HG03354 (cell line): ENCODE measurements around the gene NR6A1.

Experiments
- ATAC-seq: cut with Tn5 transposase; IDR thresholded peaks from one replicate; pipeline ENCODE4 v1.9.1; 2021; ENCODE audit warnings: mild to moderate bottlenecking; ENCODE audit not compliant: unreplicated experiment, poor library complexity, severe bottlenecking

NR6A1 gene

DNA sequence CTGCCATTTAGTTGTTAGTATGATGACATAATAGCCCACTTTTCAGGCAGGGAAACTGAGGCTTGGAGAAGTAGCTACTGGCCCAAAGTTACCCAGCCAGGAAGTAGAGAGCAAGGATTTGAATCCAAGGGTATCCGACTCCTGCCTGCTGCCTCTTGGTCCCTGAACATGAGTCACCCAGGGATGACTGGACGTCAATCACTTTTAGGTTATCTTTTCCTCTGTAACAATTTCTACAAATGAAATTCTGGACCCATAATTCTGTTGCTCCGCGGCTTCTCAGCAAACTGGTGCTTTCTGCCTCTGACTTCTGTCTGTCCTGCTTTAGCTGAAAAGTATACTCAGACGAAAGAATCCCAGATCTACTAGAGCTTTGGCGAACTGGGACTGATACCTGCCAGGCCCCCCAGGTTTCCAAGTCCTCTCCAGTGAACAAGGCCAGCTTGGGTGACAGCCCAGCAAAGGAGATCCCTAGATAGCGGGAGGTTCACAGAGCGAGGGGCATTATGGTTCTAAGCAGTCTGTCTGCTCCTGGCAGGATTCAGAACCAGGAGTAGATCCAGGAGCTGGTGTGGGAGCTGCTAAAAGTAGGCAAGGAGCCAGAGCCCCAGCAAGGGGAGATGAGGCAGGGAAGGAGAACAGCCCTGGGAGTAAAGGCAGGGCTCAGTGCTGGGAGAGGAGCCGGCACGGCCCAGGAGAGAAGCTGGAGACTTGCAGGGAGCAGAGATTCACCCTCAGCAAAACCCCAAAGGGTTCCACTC is 26.4 kb upstream of the NR6A1 start:
- ATAC-seq: no peak

DNA sequence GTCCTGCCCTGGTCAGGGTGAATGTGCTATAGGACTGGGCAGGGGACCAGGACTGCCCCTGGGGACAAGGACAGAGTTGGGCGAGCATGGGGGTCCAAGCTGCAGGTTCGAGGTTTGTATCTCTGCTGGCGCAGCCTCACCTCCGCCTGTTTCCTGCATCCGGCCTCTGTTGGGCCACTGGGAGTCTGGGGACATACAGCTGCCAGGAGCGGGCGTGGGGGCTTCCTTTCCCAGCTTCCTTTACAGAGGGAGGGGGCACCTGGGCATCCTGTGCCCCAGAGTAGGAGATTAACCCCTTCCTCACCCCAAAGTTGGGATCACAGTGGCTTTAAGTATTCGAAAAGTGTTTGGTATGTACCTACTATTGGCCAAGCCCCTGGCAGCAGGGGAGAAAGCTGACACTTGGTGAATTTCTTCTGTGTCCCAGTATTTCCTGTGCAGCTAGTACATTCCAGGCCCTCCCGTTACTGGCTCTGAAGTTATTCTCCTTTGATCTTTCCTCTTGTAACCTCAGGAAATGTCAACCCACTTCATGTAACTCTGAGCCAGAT is 24.8 kb upstream of the NR6A1 start:
- ATAC-seq: no peak

DNA sequence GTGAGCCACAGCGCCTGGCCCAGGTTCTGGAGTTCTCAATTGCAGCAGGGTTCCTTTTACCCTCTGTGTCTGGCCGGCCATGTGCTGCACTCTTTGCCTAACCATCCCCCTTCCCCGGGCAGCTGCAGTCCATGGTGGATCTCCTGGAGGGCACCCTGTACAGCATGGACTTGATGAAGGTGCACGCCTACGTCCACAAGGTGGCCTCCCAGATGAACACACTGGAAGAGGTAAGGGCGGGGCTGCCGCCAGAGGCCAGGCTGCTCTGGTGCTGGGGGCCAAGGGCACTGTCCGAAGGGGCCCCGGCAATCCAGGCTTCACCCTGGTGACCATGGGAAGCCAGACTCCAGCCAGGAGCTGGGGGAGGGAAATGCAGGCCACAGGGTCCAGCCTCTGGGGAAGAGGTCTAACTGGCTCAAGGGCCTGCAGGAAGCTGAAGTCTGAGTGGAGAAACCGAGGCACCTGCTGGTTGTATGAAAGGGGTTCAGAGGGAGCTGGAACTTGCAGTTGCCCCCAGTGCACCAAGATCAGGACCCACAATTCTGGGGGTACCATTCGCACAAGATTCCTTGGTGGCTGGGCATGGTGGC is 23.9 kb upstream of the NR6A1 start:
- no peak for ATAC-seq

DNA sequence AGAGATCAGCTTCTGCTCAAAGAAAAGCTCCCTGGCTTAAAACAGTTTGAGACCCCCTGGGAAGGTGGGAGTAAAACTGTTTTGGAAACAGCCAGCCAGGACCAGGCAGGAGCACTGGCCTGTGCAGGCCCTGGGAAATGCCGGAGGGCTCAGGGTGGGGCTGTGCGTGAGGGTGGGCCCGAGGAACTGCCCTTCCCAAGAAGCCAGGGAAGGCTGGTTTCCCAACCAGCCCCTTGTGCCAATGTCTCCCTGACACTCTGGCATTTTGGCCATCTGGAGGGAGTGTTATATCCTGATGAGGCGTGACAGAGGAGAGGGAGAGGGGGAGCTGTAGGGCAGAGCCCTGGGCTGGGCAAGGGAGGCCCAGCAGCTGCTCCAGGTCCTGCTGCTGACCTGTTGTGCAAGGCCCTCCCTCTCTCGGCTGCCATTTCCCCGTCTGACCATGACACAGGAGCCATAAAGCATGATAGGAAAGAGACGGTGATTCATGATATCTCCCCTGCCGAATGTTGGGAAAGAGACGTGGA is 22.0 kb upstream of the NR6A1 start:
- ATAC-seq: no peak

DNA sequence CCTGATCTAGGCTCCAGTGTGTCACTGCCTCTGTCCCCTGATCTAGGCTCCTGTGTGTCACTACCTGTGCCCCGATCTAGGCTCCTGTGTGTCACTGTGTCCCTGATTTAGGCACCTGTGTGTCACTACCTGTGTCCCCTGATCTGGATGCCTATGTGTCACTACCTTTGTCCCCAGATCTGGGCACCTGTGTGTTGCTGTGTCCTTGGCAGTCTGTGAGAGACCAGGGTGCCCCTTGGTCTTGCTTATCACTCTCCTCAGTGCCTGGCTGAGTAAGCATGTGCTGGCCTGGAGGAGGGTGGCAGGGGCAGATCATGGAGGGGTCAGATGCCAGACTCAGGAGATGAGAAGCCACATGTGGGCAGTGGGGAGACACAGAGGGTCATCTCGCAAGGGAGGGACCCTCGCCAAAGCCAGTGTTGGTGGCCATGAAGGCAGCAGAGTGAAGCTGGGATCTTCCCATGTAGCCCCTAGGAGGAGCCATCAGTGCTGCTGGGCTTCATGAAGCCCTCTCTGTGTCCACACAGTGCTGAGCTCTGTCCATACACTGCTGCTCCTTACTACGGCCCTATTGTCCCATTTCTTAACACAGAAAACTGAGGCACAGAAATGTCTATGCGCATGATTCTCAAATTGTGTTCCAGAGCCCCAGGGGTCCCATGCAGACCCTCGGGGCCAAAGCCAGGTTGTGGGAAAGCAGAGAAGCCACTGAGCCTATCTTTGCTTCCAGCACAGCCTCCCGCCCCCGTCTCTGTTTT is 21.3 kb upstream of the NR6A1 start:
- no peak for ATAC-seq

DNA sequence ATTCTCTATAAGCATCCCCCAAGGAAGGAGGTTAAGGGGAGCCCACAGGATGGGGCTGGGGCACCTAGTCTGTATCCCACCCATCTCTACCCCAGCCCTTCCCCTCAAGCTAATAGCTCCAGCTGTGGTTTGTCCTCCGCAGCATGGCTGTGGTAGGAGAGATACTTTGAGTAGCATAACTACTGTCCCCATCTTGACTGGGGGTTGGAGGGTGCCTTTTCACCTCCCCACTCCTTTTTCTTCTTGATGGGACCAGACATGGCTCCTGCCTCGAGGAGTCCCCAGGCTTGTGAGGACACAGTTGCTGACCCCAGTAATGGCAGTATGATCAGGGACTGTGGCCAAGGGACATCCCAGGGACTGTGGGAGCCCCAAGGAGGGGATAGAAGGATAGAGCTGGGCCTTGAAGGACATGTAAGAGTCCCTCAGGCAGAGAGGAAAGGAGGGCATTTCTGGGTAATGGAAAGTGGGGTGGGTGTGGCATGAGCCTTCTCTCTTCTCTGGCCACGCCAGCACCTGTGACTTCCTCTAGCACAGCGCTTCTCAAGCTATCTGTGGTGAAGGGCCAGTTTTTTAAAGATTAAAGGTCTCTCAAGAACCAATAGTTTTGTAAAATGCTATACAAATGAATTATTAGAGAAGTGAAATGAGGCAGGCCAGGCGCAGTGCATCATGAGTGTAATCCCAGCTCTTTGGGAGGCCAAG is 19.8 kb upstream of the NR6A1 start:
- no peak for ATAC-seq

DNA sequence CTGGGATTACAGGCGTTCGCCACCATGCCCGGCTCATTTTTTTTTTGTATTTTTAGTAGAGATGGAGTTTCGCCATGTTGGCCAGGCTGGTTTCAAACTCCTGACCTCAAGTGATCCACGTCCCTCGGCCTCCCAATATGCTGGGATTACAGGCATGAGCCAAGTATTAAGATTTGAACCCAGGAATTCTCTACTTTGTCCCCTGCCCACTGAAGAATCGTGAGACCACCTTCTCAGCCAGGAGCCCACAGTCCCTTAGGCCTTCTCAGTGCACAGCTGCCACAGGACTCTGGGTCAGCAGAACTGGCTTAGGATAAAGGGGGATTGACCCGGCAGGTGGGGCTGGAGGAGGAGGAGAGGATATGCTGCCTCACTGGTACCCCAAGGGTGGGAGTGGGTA is 19.2 kb upstream of the NR6A1 start:
- no peak for ATAC-seq

DNA sequence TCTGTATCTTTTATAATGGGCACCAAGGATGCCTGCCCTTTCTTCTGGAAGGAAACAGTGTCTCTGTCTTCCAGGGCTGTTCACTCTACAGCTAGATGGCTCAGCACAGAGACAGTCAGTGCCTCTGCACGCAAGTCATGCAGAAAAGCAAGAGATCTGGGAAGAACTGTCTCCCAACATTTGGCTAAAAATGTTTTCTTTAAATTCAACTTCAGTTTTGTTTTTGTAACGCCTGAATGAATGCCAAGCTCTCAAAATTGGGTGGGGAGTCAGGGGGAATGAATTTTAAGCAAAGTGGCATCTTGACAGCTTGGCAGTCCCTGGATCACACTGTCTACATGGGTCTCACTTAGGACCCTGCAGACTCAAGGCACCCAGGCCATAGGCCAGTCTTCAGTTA is 18.4 kb upstream of the NR6A1 start:
- no peak for ATAC-seq

DNA sequence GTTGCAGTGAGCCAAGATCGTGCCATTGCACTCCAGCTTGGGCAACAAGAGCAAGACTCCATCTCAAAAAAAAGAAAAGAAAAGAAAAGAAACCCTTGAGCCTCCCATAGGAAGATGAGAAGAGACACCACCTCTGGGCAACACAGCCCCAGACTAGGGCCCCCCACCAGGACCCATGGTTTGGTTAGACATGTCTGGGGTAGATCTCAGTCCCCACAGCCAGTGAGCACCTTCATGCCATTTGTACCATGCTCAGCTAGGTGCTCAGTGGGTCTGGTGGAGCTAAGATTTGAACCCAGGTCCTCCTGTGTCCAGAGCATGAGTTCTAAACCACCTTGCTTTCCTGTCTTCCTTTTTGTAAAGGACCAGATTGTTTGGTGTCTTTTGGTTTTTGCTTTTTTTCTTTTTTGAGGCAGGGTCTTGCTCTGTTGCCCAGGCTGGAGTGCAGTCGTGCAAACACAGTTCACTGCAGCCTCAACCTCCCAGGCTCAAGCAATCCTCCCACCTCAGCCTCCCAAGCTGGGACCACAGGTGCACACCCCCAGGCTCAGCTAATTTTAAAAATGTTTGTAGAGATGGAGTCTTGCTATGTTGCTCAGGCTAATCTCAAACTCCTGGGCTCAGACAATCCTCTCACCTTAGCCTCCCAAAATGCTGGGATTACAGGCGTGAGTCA is 17.6 kb upstream of the NR6A1 start:
- ATAC-seq: no peak

DNA sequence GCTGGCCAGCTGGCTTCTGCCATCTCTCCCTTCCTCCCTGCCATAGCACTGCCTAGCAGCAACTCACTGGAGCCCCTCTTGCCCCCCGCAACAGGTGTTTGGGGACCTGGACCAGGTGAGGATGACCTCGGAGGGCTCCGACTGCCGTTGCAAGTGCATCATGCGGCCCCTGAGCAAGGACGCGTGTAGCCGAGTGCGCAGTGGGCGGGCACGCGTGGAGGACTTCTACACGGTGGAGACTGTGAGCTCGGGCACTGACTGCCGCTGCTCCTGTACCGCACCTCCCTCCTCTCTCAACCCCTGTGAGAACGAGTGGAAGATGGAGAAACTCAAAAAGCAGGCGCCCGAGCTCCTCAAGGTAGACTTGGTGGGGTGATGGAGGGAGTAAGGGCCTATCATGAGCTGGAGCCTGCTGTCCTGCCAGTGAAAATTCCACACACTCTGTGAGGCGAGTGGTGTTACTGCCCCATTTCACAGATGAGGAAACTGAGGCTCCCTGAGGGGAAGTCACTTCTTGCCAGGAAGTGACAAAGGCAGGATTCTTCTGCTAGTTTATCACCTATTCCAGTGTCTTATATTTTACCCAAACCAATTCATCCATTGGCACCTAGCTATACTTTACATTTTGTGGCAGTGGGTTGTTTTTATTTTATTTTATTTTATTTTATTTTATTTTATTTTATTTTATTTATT is 15.9 kb upstream of the NR6A1 start:
- ATAC-seq: no peak

DNA sequence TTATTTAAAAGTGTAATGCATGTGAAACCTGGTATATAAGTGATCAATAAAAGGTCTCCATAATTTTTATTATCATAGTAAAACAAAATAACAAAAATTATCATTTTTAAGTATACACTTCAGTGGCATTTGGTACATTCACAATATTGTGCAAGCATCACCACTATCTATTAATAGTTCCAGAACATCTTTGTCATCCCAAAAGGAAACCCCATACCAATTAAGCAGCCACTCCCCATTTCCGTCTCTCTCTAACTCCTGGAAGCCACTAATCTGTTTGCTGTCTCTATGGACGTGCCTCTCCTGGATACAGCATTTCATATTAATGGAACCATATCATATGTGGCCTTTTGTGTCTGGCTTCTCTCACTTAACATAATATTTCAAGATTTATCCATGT is 13.4 kb upstream of the NR6A1 start:
- ATAC-seq: no peak

DNA sequence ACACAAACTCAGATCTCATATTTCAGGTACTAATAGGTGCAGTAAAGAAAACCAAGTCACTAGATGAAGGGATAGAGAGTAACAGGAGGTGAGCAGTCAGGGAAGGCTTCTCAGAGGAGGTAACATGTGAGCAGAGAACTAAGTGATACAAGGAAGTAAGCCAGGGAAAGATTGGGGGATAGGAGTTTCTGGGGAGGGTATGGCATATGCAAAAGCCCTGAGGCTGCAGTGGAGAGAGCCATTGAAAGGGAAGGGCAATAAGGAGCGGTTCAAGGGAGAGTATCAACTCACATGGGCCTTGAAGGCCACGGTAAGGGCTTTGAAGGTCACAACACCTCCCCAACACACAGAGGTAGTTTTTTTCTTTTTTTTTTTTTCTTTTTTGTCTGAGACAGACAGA is 12.7 kb upstream of the NR6A1 start:
- ATAC-seq: no peak

DNA sequence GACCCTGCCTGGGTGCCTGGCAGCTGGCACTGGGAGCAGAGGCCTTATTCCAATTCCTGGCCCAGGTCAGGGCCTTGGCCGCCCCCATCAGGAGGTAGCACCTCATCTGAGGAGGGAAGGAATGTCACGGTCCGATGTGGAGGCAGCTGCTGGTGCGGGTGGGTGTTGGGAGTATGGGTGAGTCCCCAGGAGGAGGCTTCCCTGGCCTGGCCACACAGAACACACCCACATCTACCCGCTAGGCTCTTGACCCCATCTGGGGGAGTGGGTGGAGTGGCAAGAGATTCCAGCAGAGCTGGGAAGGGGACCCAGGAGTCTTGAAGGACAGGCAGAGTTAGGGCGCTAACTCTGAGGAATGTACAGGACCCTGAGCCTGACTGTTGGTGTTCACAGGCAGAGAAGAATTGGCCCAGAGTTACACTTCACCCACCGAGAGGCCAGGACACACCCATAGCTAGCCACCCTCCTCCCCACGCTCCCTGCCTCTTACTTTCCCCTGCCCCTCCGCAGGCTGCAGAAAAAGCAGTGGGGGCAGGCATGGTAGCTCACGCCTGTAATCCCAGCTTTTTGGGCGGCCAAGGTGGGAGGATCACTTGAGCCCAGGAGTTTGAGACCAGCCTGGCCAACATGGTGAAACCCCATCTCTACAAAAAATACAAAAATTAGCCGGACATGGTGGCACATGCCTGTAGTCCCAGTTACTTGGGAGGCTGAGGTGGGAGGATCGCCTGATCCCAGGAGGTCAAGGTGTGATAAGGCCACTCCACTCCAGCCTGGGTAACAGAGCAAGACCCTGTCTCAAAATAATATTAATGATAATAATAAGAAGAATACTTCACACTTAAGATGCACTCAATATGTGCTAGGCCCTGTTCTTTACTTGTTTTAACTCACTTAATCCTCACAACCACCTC is 11.8 kb upstream of the NR6A1 start:
- no peak for ATAC-seq

DNA sequence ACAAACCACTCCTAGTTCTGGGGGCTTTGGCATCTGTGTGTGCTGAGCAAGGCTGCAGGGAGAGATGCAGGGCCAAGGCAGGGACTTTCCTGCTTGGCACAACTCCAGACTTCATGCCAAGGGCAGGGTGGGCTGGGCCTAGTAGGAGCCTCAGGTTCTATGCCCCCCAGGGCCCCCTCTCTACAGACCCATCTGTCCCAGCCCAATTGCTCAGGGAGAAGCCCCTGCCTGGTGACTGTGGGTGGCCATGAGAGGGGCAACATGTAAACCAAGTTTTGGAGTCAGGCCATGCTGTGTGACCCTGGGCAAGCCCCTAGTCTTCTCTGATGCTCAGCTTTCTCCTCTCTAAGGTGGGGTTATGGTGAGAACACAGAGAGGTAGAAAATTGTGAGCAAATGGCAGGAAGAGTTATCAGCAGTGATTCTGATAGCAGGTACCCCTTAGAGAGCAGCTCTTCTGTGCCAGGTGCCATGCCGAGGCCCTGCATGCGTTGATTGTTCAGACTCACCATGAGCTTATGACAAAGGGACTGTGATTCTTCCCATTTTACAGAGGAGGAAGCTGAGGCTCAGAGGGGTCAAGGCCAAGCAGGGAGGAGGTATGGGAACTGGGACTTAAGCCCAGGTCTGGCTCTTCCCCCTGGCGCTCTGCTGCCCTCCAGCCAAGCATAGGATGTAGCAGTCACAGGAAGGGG is 11.0 kb upstream of the NR6A1 start:
- ATAC-seq: no peak

DNA sequence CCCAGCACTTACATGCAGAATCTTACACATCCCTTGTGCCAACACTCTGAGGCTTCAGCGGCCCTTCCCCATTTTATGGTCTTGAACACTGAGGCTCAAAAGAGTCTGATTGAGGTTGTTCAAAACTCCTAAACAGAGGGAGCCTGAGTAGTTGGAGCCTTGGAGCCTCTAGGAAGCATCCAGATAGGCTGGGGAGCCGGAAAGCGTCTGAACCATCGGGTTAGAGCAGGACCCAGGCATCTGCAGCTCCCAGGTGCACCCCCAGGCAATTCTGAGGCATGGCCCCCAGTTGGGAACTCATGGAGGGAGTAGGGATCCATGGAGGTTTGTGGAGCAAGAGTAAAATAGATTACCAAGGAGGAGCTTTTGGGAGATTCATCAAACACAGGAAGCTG is 9.6 kb upstream of the NR6A1 start:
- ATAC-seq: no peak

DNA sequence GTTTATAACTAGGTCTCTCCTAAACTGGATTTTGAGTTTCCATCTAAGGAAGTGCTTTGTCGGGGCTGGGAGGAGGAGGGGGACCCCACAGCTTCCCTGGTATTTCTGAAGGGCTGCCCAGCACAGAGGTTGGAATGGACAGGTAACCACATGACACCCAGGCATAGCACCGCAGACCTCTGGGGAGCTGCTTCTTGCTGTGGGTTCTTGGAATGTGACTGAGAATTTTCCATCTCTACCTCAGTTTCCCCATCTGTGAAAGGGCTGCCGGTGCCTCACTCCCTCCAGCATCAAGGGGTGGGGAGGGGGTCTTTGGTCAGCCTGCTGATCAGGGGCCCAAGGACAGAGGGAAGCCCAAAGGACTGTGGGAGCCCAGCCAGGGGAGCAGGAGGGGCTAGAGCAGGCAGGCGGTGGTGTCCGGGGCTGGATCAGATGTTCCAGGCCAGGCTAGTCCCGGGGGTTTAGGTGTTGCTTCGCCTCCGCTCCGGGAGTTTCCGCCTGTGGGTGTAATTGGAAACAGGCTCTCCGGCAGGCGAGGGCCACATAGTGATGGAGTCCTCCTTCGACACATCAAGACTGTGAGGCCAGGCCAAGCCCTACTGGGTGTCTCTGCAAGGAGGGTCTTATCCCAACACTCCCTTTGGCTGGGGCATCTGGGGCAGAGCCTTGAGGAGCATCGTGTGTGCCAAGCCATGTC is 9.1 kb upstream of the NR6A1 start:
- ATAC-seq: no peak
